SHP77 (cell line): ENCODE measurements around the gene PDCD2L.
"Not testable (repeated sequence)": the region's sequence is repeated elsewhere in the genome, so short reads cannot be mapped to it uniquely, and the experiment has no call there.

ENCODE experiments used
- DNase-seq, 2 experiments: peaks; one replicate each; lab custom pipeline; 2025; lab: John Stamatoyannopoulos, UW

Gene PDCD2L

GRCh38 chr19:34469026-34469425 lies 64.8 kb downstream of the PDCD2L start:
- DNase-seq: not testable (repeated sequence)

GRCh38 chr19:34471906-34472700 lies 67.9 kb downstream of the PDCD2L start:
- no peak for DNase-seq

DNA sequence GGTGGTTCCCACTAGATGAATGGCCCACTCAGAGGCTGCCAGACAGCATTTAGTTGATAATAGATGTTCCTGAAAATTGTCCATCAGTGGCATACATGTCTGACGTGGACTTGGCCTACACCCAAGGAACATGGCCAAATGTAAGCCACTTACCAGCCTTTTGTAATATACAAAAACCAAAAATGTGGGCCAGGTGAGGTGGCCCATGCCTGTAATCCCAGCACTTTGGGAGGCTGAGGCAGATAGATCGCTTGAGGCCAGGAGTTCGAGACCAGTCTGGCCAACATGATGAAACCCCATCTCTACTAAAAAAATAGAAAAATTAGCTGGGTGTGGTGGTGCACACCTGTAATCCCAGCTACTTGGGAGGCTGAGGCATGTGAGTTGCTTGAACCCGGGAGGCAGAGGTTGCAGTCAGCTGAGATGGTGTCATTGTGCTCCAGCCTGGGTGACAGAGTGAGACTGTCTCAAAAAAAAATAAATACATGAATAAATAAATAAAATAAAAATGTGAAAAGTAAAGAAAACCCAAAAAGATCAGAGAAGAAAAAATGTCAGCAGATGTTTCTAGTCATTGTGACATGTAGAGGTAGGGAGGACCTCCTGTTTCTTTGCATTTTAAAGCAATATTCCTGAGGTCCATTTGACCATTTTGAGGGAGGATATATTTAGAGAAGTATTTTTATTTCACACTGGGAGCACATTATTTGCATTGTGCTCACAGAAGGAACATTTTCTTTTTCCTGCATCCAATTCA lies 70.2 kb downstream of the PDCD2L start:
- DNase-seq: no peak

DNA sequence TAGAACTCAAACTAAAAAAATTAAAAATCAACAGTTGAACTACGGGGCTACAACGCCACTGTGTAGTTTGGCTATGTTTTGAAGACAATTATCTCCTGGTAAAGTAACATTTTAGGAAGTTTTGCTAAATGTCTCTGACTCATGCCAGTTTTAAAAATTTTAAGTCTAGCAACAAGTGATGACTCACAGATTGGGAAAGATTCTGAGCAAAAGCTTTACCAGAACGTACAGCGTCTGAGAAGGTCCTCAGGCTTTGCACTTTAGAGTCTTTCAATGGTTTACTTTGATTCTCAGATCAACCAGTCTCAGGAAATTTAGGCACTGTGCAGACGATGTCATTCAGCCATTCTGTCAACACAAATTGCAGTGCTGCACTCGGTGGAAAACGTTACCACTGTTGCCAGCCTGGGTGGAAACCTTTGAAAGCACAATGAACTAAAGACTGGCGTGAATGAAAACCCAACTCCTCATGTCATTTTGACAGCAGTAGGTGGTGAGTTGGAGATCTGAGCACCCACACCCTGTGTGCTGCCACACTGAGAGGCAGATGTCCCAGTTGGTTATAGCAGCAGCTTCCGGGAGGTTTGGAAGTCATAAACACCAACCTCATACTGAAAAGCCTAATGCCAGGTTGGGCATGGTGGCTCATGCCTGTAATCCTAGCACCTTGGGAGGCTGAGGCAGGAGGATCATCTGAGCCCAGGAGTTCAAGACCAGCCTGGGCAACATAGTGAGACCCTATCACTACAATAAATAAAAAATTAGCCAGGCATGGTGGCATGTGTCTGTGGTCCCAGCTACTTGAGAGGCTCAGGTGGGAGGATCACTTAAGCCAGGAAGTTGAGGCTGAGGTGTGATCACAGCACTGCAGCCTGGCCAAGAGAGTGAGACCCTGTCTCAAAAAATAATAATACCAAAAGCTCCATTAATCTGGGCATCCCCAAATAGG lies 71.1 kb downstream of the PDCD2L start:
- DNase-seq: no peak
